Lung (tissue), 12 donors: ENCODE data around the gene BIN1. TPM values are rescaled to one million over a fixed set of nuclear protein-coding genes. Genes with fewer than 3 reads are reported as not detected.

Source experiments
- ATAC-seq: fragments of 200-7000 bp; cut with Tn5 transposase; one replicate; pipeline ENCODE4 v1.9.1; 2020; ENCODE audit warnings: moderate number of reproducible peaks; ENCODE audit not compliant: insufficient read depth, low FRiP score
- DNase-seq, 3 donors: peaks; one replicate each; pipeline ENCODE4 v3.0.0-alpha.2; 2013 to 2017
- H3K27ac ChIP-seq, 2 donors: one replicate each; pipeline ENCODE4 v1.5.1; 2013; ENCODE audit warnings: mild to moderate bottlenecking in 2 of 2, moderate library complexity in 2 of 2, control low read depth in 1 of 2, inconsistent platforms in 1 of 2, low read depth in 1 of 2, low read length in 1 of 2
- H3K27me3 ChIP-seq, 3 donors: one replicate each; pipeline ENCODE4 v1.5.1; 2013; ENCODE audit warnings: low read length in 2 of 3; ENCODE audit not compliant: control insufficient read depth in 3 of 3, insufficient read depth in 3 of 3
- H3K36me3 ChIP-seq, 4 donors: one replicate each; pipeline ENCODE4 v1.5.1; 2013; ENCODE audit warnings: low read length in 4 of 4, mild to moderate bottlenecking in 1 of 4, moderate library complexity in 1 of 4; ENCODE audit not compliant: control insufficient read depth in 4 of 4, insufficient read depth in 4 of 4
- H3K4me1 ChIP-seq, 5 donors: one replicate each; pipeline ENCODE4 v1.5.1; 2013; ENCODE audit warnings: low read length in 5 of 5, mild to moderate bottlenecking in 2 of 5, moderate library complexity in 1 of 5; ENCODE audit not compliant: control insufficient read depth in 5 of 5, insufficient read depth in 5 of 5
- H3K4me3 ChIP-seq: one replicate; pipeline ENCODE4 v1.5.1; 2013; ENCODE audit warnings: mild to moderate bottlenecking, control low read depth, moderate library complexity
- H3K9ac ChIP-seq, 2 donors: one replicate each; pipeline ENCODE4 v1.5.1; 2013; ENCODE audit warnings: low read length in 2 of 2, control low read depth in 1 of 2; ENCODE audit not compliant: insufficient read depth in 1 of 2
- H3K9me3 ChIP-seq, 4 donors: one replicate each; pipeline ENCODE4 v1.5.1; 2013; ENCODE audit warnings: low read length in 3 of 4, mild to moderate bottlenecking in 1 of 4, moderate library complexity in 1 of 4; ENCODE audit not compliant: control insufficient read depth in 4 of 4, insufficient read depth in 3 of 4
- WGBS, 2 donors: extraction: QIAGEN DNeasy Blood & Tissue Kit; methylation state at CpG; one replicate each; pipeline ENCODE4 v1.1.7; 2013; 5-methylcytosine and 5-hydroxymethylcytosine counted together
- polyA plus RNA-seq, 2 donors: library from polyadenylated mRNA; stranded (reverse); fragments of 200-250 nt; gene quantifications; one replicate each; pipeline ENCODE4 v1.2.1, GENCODE V29; 2013
- total RNA-seq, 2 donors: library from RNA; depleted of rRNA in 1 of 2; stranded (reverse); fragments of >200 nt in 1 of 2; gene quantifications; one replicate each; pipeline ENCODE4 v1.2.1, GENCODE V29; 2014 to 2021
- TF ChIP-seq, protein P1 (sequence below): IDR thresholded peaks from 2 replicates; pipeline ENCODE4 v1.5.1; 2012; ENCODE audit warnings: mild to moderate bottlenecking; ENCODE audit errors: control extremely low read depth, extremely low read depth
- donor health status: control.
- donor health status: control.
- donor health status: Bipolar disorder and iron deficiency.
- donor health status: healthy.
- donor health status: DM: yes; HTN: yes; CAD: no.

BIN1 gene
- total and polyA plus RNA-seq, 4 donors: 28.8 to 41.7 (median 36.2) TPM

- H3K4me3 ChIP-seq: no peak overlapping the region
- H3K4me1 ChIP-seq: peaks cover 0 to 4% (median 0%) of the 10 kb centered on the region in 5 donors
- no peaks in the 10 kb centered on the region for H3K36me3 ChIP-seq
- H3K27me3 ChIP-seq: no peaks in the 10 kb centered on the region
- TF ChIP-seq, protein P1, sequence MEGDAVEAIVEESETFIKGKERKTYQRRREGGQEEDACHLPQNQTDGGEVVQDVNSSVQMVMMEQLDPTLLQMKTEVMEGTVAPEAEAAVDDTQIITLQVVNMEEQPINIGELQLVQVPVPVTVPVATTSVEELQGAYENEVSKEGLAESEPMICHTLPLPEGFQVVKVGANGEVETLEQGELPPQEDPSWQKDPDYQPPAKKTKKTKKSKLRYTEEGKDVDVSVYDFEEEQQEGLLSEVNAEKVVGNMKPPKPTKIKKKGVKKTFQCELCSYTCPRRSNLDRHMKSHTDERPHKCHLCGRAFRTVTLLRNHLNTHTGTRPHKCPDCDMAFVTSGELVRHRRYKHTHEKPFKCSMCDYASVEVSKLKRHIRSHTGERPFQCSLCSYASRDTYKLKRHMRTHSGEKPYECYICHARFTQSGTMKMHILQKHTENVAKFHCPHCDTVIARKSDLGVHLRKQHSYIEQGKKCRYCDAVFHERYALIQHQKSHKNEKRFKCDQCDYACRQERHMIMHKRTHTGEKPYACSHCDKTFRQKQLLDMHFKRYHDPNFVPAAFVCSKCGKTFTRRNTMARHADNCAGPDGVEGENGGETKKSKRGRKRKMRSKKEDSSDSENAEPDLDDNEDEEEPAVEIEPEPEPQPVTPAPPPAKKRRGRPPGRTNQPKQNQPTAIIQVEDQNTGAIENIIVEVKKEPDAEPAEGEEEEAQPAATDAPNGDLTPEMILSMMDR: no peak
- no peak for ATAC-seq
- WGBS, 2 donors: 97 to 99% methylated on average over 4 of the region's 4 CpGs
- no peak for DNase-seq
- H3K27ac ChIP-seq: no peak overlapping the region
- no peak overlapping the region for H3K9ac ChIP-seq
- no peaks in the 10 kb centered on the region for H3K9me3 ChIP-seq
Observed at GRCh38 chr2:127130421-127130820, 23.5 kb upstream of the BIN1 start.

GRCh38 chr2:127129937-127130336 is 23.0 kb upstream of the BIN1 start:
- DNase-seq: no peak
- ATAC-seq: no peak
- H3K36me3 ChIP-seq: no peaks in the 10 kb centered on the region
- TF ChIP-seq, protein P1: no peak
- H3K9ac ChIP-seq: no peak overlapping the region
- H3K9me3 ChIP-seq: no peaks in the 10 kb centered on the region
- H3K27ac ChIP-seq: no peak overlapping the region
- H3K4me1 ChIP-seq: peaks cover 0 to 4% (median 0%) of the 10 kb centered on the region in 5 donors
- WGBS, 2 donors: 73 to 88% methylated on average over 11 of the region's 11 CpGs
- no peaks in the 10 kb centered on the region for H3K27me3 ChIP-seq
- H3K4me3 ChIP-seq: no peak overlapping the region

GRCh38 chr2:127128445-127128904 is 21.5 kb upstream of the BIN1 start:
- Histone ChIP-seq H3K9ac (no peak overlapping the region), H3K4me3 (no peak overlapping the region), H3K27me3 (no peaks in the 10 kb centered on the region), H3K4me1 (peaks cover 0 to 4% (median 0%) of the 10 kb centered on the region in 5 donors), H3K36me3 (no peaks in the 10 kb centered on the region), H3K27ac (no peak overlapping the region), H3K9me3 (no peaks in the 10 kb centered on the region)
- DNase-seq: peak; percentile 38 to 54 (median 40)
- TF ChIP-seq, protein P1: no peak
- 49 to 63% methylated on average over 8 of the region's 8 CpGs for WGBS, 2 donors
- ATAC-seq: peak; percentile 81

DNA sequence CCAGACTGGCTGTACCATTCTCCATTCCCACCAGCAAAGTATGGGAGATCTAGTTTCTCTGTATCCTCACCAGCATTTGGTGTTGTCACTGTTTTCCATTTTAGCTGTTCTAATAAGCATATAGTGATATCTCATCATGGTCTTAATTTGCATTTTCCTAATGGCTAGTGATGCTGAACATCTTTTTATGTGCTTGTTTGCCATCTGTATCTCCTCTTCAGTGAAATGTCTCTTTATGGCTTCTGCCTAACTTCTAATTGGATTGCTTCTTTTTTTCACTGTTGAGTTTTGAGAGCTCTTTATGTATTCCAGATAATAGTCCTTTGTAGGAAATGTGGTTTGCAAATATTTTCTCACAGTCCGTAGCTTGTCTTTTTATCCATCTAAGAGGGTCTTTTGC is 18.9 kb upstream of the BIN1 start:
- no peaks in the 10 kb centered on the region for H3K9me3 ChIP-seq
- 89 to 94% methylated on average over 1 of the region's 1 CpG for WGBS, 2 donors
- no peak for DNase-seq
- no peak for ATAC-seq
- H3K4me1 ChIP-seq: peaks cover 0 to 4% (median 0%) of the 10 kb centered on the region in 5 donors
- H3K9ac ChIP-seq: no peak overlapping the region
- no peaks in the 10 kb centered on the region for H3K27me3 ChIP-seq
- no peak overlapping the region for H3K4me3 ChIP-seq
- TF ChIP-seq, protein P1: no peak
- H3K36me3 ChIP-seq: no peaks in the 10 kb centered on the region
- no peak overlapping the region for H3K27ac ChIP-seq
